Measurements from ENCODE around the gene ARSA.
"Not testable (repeated sequence)": the region's sequence is repeated elsewhere in the genome, so short reads cannot be mapped to it uniquely, and the experiment has no call there.

Gene ARSA

DNA sequence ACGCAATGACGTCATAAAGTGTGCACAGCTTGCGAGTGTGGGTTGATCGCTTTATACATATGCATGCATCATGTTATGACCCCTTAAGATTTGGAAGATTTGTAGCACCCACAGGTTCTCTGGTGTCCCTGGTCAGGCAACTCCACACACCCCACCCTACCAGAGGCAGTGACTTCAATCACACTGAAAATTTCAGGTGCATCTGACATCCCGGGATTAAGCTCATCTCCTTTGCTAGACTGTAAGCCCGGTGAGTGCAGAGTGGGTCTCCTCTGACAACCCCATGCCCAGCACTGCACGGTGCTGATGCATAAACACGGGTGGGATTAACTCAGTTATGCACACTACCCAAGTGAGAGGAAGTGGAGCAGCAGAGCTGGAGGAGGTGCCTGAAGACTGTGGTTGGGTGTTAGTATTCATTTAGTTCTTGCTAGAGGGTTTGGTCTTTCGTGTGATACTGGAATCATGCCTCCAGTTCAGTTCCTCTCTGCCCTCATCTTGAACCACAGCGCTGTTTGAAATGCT, 6.5 kb downstream of the ARSA start:
- DNase-seq (ENCODE audit: low read depth), result no peak
- TF ChIP-seq, protein P1, sequence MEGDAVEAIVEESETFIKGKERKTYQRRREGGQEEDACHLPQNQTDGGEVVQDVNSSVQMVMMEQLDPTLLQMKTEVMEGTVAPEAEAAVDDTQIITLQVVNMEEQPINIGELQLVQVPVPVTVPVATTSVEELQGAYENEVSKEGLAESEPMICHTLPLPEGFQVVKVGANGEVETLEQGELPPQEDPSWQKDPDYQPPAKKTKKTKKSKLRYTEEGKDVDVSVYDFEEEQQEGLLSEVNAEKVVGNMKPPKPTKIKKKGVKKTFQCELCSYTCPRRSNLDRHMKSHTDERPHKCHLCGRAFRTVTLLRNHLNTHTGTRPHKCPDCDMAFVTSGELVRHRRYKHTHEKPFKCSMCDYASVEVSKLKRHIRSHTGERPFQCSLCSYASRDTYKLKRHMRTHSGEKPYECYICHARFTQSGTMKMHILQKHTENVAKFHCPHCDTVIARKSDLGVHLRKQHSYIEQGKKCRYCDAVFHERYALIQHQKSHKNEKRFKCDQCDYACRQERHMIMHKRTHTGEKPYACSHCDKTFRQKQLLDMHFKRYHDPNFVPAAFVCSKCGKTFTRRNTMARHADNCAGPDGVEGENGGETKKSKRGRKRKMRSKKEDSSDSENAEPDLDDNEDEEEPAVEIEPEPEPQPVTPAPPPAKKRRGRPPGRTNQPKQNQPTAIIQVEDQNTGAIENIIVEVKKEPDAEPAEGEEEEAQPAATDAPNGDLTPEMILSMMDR (IDR thresholded peaks at IDR 0.05; ENCODE audit: low read depth, low read length, missing control alignments), result no peak
- H3K4me3 ChIP-seq (ENCODE audit: low read depth, low read length), result no peak overlapping the region
- in situ Hi-C loops (cut with HindIII; ENCODE audit: low sequenced_read_pairs), result no loop called here

DNA sequence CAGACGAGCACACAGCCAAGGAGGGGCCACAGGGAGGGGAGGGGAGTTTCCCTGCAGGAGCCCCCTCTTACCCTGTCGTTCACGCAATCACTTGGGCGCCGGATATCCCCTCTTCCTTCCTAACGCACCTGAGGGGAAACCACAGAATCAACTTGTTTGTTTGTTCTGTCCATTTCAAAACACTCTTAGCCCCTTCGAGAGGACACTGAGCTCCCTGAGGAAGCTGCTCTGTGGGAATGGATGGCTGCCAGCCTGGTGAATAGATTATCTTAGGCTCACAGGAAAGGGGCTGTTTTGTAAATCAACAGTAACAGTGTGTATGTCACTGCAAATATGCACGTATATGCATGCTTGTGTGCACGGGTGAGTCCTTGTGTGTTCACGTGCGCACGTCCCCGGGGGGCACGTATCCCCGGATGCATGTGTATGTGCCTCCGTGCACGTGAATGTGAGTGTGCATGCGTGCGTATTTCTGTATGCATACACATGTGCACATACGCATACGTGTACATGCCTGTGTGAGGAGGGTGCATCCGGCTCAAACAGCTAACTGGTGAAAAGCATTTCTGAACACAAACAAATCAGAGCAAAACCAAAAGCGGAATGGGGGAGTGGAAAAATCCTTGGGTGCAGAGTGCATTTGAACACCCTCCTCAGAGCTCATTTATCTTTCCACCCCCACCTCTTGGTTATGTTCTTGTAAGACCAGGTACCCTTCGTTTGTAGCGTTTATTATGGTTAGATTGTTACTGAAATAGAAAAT, 7.2 kb downstream of the ARSA start:
- TF ChIP-seq, protein P1 (IDR thresholded peaks at IDR 0.05; ENCODE audit: low read depth, low read length, missing control alignments), result no peak

DNA sequence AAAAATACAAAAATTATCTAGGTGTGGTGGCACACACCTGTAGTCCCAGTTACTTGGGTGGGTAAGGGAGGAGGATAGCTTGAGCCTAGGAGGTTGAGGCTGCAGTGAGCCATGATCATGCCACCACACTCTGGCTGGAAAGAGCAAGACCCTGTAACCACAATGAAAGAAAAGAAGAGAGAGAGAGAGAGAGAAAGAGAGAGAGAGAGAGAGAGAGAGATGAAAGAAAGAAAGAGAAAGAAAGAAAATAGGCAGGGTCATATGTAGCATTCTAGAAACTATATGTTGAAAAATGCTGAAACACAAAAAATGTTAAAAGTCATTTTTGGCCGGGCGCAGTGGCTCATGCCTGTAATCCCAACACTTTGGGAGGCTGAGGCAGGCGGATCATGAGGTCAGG, 13.7 kb downstream of the ARSA start:
- in situ Hi-C loops (cut with HindIII; ENCODE audit: low sequenced_read_pairs); DNase-seq (ENCODE audit: low read depth): not testable (repeated sequence)

More for the DNA sequence above, 7.2 kb downstream of the ARSA start:
- no peak overlapping the region for H3K4me3 ChIP-seq (ENCODE audit: low read depth, low read length)
- in situ Hi-C loops (cut with HindIII; ENCODE audit: low sequenced_read_pairs), result no loop called here
- DNase-seq (ENCODE audit: low read depth), result no peak

DNA sequence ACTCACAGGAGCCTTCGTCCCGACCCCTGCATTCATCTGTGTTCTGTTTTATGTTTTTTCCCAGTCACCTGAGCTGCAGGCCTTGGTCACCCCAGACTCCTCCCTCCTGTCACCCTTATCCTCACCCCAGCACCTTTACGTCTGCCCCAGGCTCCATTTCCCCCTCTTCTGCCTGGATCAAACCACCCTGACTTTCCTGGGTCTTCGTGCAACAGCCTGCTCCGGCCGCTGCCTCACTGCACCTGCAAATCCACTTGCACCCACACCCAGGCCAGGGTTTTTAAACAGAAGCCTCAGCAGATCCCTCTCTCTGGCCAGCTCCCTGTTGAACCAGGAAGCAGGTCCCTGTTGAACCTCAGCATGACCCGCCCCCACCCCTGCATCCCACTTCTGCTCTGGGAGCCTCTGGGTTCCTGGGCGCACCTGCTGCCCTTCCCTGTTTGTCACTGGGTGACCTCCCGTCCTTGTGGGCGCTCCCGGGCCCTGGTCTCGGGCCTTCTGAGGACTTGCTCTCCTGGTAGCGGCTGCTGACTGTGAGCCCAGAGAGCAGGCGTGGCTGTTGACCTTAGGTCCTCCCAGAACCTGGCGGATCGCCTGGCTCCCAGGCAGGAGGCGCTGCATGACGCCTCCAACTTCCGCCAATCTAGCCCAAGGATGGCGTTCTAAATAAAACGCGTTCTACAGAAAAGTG, 14.5 kb downstream of the ARSA start:
- in situ Hi-C loops (cut with HindIII; ENCODE audit: low sequenced_read_pairs), result no loop called here
- no peak for DNase-seq (ENCODE audit: low read depth)
- no peak overlapping the region for H3K4me3 ChIP-seq (ENCODE audit: low read depth, low read length)
- TF ChIP-seq, protein P1 (IDR thresholded peaks at IDR 0.05; ENCODE audit: low read depth, low read length, missing control alignments), result no peak

More for the DNA sequence above, 13.7 kb downstream of the ARSA start:
- not testable (repeated sequence) for H3K4me3 ChIP-seq (ENCODE audit: low read depth, low read length)

DNA sequence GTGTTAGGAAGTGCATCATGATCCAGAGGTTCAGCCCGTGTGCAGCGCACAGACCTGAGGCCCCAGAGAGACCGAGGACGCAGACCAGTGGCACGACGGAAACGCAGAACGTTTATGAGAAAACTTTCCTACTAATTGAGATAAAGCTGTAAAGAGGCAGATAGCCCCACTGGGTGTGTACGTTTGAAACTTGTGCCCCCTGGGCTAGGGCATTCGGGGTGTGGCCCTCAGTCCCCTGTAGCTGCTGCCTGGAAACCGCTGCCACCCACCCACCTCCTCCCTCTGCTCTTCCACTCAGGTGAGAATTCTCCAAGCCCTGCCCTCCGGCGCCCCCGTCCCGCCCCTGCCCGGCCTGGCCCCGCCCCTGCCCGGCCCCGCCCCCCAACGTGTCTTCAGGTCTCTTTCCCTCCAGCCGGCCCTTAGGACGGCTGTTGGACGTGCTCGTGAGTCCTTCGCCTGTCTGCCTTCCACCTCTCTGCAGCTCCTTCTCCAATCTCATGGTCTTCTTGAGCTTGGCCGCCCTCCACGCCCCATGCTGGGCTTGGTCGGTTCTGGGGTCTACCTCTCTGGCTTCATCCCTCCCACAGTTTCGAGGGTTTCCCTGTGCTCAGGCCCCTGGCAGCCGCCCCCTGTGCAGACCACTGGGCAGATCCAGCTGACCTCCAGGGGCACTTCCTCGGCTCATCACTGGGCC, 15.3 kb downstream of the ARSA start:
- H3K4me3 ChIP-seq (ENCODE audit: low read depth, low read length), result no peak overlapping the region
- in situ Hi-C loops (cut with HindIII; ENCODE audit: low sequenced_read_pairs), result no loop called here
- DNase-seq (ENCODE audit: low read depth), result no peak
- TF ChIP-seq, protein P1 (IDR thresholded peaks at IDR 0.05; ENCODE audit: low read depth, low read length, missing control alignments), result no peak

DNA sequence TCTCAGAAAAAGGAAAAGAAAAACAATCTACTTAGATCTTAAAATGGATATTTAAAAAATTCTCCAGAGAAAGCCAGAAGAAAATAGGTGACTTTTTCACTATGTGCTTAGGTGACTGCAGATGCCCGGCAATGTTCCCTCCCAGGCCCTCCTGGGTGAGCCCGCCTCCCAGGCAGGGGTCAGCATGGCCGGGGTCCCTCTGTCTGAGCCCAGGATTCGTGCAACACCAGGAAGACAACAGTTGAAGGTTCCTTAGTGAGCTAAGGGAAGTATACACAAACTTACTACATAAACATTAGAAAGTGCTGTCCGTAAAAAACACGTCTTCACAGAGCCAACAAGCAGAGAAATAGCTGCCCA, 15.8 kb downstream of the ARSA start:
- H3K4me3 ChIP-seq (ENCODE audit: low read depth, low read length), result no peak overlapping the region
- in situ Hi-C loops (cut with HindIII; ENCODE audit: low sequenced_read_pairs), result no loop called here
- no peak for DNase-seq (ENCODE audit: low read depth)
- TF ChIP-seq, protein P1 (IDR thresholded peaks at IDR 0.05; ENCODE audit: low read depth, low read length, missing control alignments), result no peak

All from astrocyte of the cerebellum (primary cell).